ENCODE results near the gene SNX27. TPM values are rescaled to one million over a fixed set of nuclear protein-coding genes. Genes with fewer than 3 reads are reported as not detected.
A peak's percentile ranks its signal among the peaks of the same experiment; 100 is the strongest.

SNX27 gene
- total and polyA plus RNA-seq, 2 donors = 6.5 to 9.2 TPM

GRCh38 chr1:151702936-151703335 is 91.1 kb downstream of the SNX27 start:
- Histone ChIP-seq H3K9me3 (ENCODE audit: control insufficient read depth in 2 of 2, insufficient read depth in 1 of 2, low read length in 1 of 2) (no peaks in the 10 kb centered on the region), H3K4me1 (ENCODE audit: control insufficient read depth in 2 of 2, insufficient read depth in 2 of 2, low read length in 2 of 2) (peaks cover 0 to 9% of the 10 kb centered on the region in 2 donors), H3K4me3 (ENCODE audit: low read length in 2 of 2) (no peak overlapping the region), H3K36me3 (ENCODE audit: control insufficient read depth in 2 of 2, insufficient read depth in 2 of 2, low read length in 1 of 2) (peaks cover 19 to 21% of the 10 kb centered on the region in 2 donors), H3K27me3 (ENCODE audit: control insufficient read depth in 2 of 2, insufficient read depth in 1 of 2, low read length in 1 of 2) (no peaks in the 10 kb centered on the region), H3K27ac (ENCODE audit: low read depth in 1 of 2, low read length in 1 of 2) (no peak overlapping the region)
- 67% methylated on average over 8 of the region's 8 CpGs for WGBS
- DNase-seq (ENCODE audit: low read depth in 6 of 9, low spot score in 9 of 9) = no peak

- H3K27me3 ChIP-seq (ENCODE audit: control insufficient read depth in 2 of 2, insufficient read depth in 1 of 2, low read length in 1 of 2) = no peaks in the 10 kb centered on the region
- 63% methylated on average over 17 of the region's 17 CpGs for WGBS
- H3K4me1 ChIP-seq (ENCODE audit: control insufficient read depth in 2 of 2, insufficient read depth in 2 of 2, low read length in 2 of 2) = peaks cover 0 to 9% of the 10 kb centered on the region in 2 donors
- no peak overlapping the region for H3K27ac ChIP-seq (ENCODE audit: low read depth in 1 of 2, low read length in 1 of 2)
- peaks cover 13 to 14% of the 10 kb centered on the region in 2 donors for H3K36me3 ChIP-seq (ENCODE audit: control insufficient read depth in 2 of 2, insufficient read depth in 2 of 2, low read length in 1 of 2)
- no peaks in the 10 kb centered on the region for H3K9me3 ChIP-seq (ENCODE audit: control insufficient read depth in 2 of 2, insufficient read depth in 1 of 2, low read length in 1 of 2)
- DNase-seq (ENCODE audit: low read depth in 6 of 9, low spot score in 9 of 9) = no peak
- no peak overlapping the region for H3K4me3 ChIP-seq (ENCODE audit: low read length in 2 of 2)
Measured at GRCh38 chr1:151703813-151704212, 92.0 kb downstream of the SNX27 start.

- Histone ChIP-seq H3K4me1 (ENCODE audit: control insufficient read depth in 2 of 2, insufficient read depth in 2 of 2, low read length in 2 of 2) (peaks cover 0 to 9% of the 10 kb centered on the region in 2 donors), H3K27ac (ENCODE audit: low read depth in 1 of 2, low read length in 1 of 2) (no peak overlapping the region), H3K9me3 (ENCODE audit: control insufficient read depth in 2 of 2, insufficient read depth in 1 of 2, low read length in 1 of 2) (no peaks in the 10 kb centered on the region), H3K27me3 (ENCODE audit: control insufficient read depth in 2 of 2, insufficient read depth in 1 of 2, low read length in 1 of 2) (no peaks in the 10 kb centered on the region), H3K4me3 (ENCODE audit: low read length in 2 of 2) (no peak overlapping the region), H3K36me3 (ENCODE audit: control insufficient read depth in 2 of 2, insufficient read depth in 2 of 2, low read length in 1 of 2) (peaks cover 10 to 12% of the 10 kb centered on the region in 2 donors)
- DNase-seq (ENCODE audit: low read depth in 6 of 9, low spot score in 9 of 9) = no peak
- WGBS = 84% methylated on average over 4 of the region's 4 CpGs
Measured at GRCh38 chr1:151704246-151704645, 92.4 kb downstream of the SNX27 start.

GRCh38 chr1:151705146-151705545 is 93.3 kb downstream of the SNX27 start:
- 96% methylated on average over 7 of the region's 7 CpGs for WGBS
- H3K4me1 ChIP-seq (ENCODE audit: control insufficient read depth in 2 of 2, insufficient read depth in 2 of 2, low read length in 2 of 2) = peaks cover 0 to 9% of the 10 kb centered on the region in 2 donors
- H3K36me3 ChIP-seq (ENCODE audit: control insufficient read depth in 2 of 2, insufficient read depth in 2 of 2, low read length in 1 of 2) = peaks cover 5 to 8% of the 10 kb centered on the region in 2 donors

GRCh38 chr1:151705753-151706463 is 94.1 kb downstream of the SNX27 start:
- Histone ChIP-seq H3K4me3 (ENCODE audit: low read length in 2 of 2) (no peak overlapping the region), H3K9me3 (ENCODE audit: control insufficient read depth in 2 of 2, insufficient read depth in 1 of 2, low read length in 1 of 2) (no peaks in the 10 kb centered on the region), H3K27ac (ENCODE audit: low read depth in 1 of 2, low read length in 1 of 2) (no peak overlapping the region), H3K4me1 (ENCODE audit: control insufficient read depth in 2 of 2, insufficient read depth in 2 of 2, low read length in 2 of 2) (peaks cover 0 to 9% of the 10 kb centered on the region in 2 donors), H3K36me3 (ENCODE audit: control insufficient read depth in 2 of 2, insufficient read depth in 2 of 2, low read length in 1 of 2) (peaks cover 4 to 8% of the 10 kb centered on the region in 2 donors), H3K27me3 (ENCODE audit: control insufficient read depth in 2 of 2, insufficient read depth in 1 of 2, low read length in 1 of 2) (peaks cover 0 to under 1% of the 10 kb centered on the region in 2 donors)
- 64% methylated on average over 11 of the region's 11 CpGs for WGBS
- peak in 3 of 9 donors; percentile 37 to 67 (median 57) for DNase-seq (ENCODE audit: low read depth in 6 of 9, low spot score in 9 of 9)

More at GRCh38 chr1:151705146-151705545, 93.3 kb downstream of the SNX27 start:
- DNase-seq (ENCODE audit: low read depth in 6 of 9, low spot score in 9 of 9) = no peak
- H3K9me3 ChIP-seq (ENCODE audit: control insufficient read depth in 2 of 2, insufficient read depth in 1 of 2, low read length in 1 of 2) = no peaks in the 10 kb centered on the region
- no peak overlapping the region for H3K27ac ChIP-seq (ENCODE audit: low read depth in 1 of 2, low read length in 1 of 2)
- H3K27me3 ChIP-seq (ENCODE audit: control insufficient read depth in 2 of 2, insufficient read depth in 1 of 2, low read length in 1 of 2) = no peaks in the 10 kb centered on the region
- no peak overlapping the region for H3K4me3 ChIP-seq (ENCODE audit: low read length in 2 of 2)

- 66% methylated on average over 21 of the region's 21 CpGs for WGBS
- H3K9me3 ChIP-seq (ENCODE audit: control insufficient read depth in 2 of 2, insufficient read depth in 1 of 2, low read length in 1 of 2) = no peaks in the 10 kb centered on the region
- no peak overlapping the region for H3K27ac ChIP-seq (ENCODE audit: low read depth in 1 of 2, low read length in 1 of 2)
- no peak for DNase-seq (ENCODE audit: low read depth in 6 of 9, low spot score in 9 of 9)
- peaks cover 0 to 2% of the 10 kb centered on the region in 2 donors for H3K36me3 ChIP-seq (ENCODE audit: control insufficient read depth in 2 of 2, insufficient read depth in 2 of 2, low read length in 1 of 2)
- no peak overlapping the region for H3K4me3 ChIP-seq (ENCODE audit: low read length in 2 of 2)
- peaks cover 0 to 9% of the 10 kb centered on the region in 2 donors for H3K4me1 ChIP-seq (ENCODE audit: control insufficient read depth in 2 of 2, insufficient read depth in 2 of 2, low read length in 2 of 2)
- H3K27me3 ChIP-seq (ENCODE audit: control insufficient read depth in 2 of 2, insufficient read depth in 1 of 2, low read length in 1 of 2) = peaks cover 0 to 7% of the 10 kb centered on the region in 2 donors
Measured at GRCh38 chr1:151706464-151707415, 94.9 kb downstream of the SNX27 start.

GRCh38 chr1:151707541-151708065 is 95.8 kb downstream of the SNX27 start:
- H3K4me3 ChIP-seq (ENCODE audit: low read length in 2 of 2) = no peak overlapping the region
- no peak for DNase-seq (ENCODE audit: low read depth in 6 of 9, low spot score in 9 of 9)
- WGBS = 97% methylated on average over 15 of the region's 15 CpGs

GRCh38 chr1:151708891-151709290 is 97.0 kb downstream of the SNX27 start:
- Histone ChIP-seq H3K36me3 (ENCODE audit: control insufficient read depth in 2 of 2, insufficient read depth in 2 of 2, low read length in 1 of 2) (no peaks in the 10 kb centered on the region), H3K4me1 (ENCODE audit: control insufficient read depth in 2 of 2, insufficient read depth in 2 of 2, low read length in 2 of 2) (peaks cover 0 to 9% of the 10 kb centered on the region in 2 donors), H3K27me3 (ENCODE audit: control insufficient read depth in 2 of 2, insufficient read depth in 1 of 2, low read length in 1 of 2) (peaks cover 0 to 24% of the 10 kb centered on the region in 2 donors), H3K27ac (ENCODE audit: low read depth in 1 of 2, low read length in 1 of 2) (no peak overlapping the region), H3K9me3 (ENCODE audit: control insufficient read depth in 2 of 2, insufficient read depth in 1 of 2, low read length in 1 of 2) (no peaks in the 10 kb centered on the region), H3K4me3 (ENCODE audit: low read length in 2 of 2) (no peak overlapping the region)
- whole genome bisulfite sequencing = 89% methylated on average over 15 of the region's 15 CpGs
- DNase-seq (ENCODE audit: low read depth in 6 of 9, low spot score in 9 of 9) = no peak

More at GRCh38 chr1:151707541-151708065, 95.8 kb downstream of the SNX27 start:
- no peak overlapping the region for H3K27ac ChIP-seq (ENCODE audit: low read depth in 1 of 2, low read length in 1 of 2)
- H3K9me3 ChIP-seq (ENCODE audit: control insufficient read depth in 2 of 2, insufficient read depth in 1 of 2, low read length in 1 of 2) = no peaks in the 10 kb centered on the region
- peaks cover 0 to 9% of the 10 kb centered on the region in 2 donors for H3K4me1 ChIP-seq (ENCODE audit: control insufficient read depth in 2 of 2, insufficient read depth in 2 of 2, low read length in 2 of 2)
- H3K27me3 ChIP-seq (ENCODE audit: control insufficient read depth in 2 of 2, insufficient read depth in 1 of 2, low read length in 1 of 2) = peaks cover 0 to 14% of the 10 kb centered on the region in 2 donors
- H3K36me3 ChIP-seq (ENCODE audit: control insufficient read depth in 2 of 2, insufficient read depth in 2 of 2, low read length in 1 of 2) = no peaks in the 10 kb centered on the region
